ENCODE measurements around the gene NTRK3. TPM values are rescaled to one million over a fixed set of nuclear protein-coding genes. Genes with fewer than 3 reads are reported as not detected.

The NTRK3 gene
- total RNA-seq, 1 experiment from 2014 or later, result not detected

- H3K27ac ChIP-seq (ENCODE audit: low read length), result no peak overlapping the region
- DNase-seq, result no peak
- no peak for TF ChIP-seq EZH2phosphoT487 (IDR thresholded peaks at IDR 0.05; ENCODE audit: borderline replicate concordance, low read length)
- TF ChIP-seq CTCF (conservative IDR thresholded peaks at IDR 0.05; ENCODE audit: low read depth, low read length), result no peak
- TF ChIP-seq EZH2 (IDR thresholded peaks at IDR 0.05; ENCODE audit: low read length, unreplicated experiment), result no peak
- no peaks in the 10 kb centered on the region for H3K27me3 ChIP-seq (ENCODE audit: low read length)
- H3K4me3 ChIP-seq (ENCODE audit: low read length), result no peak overlapping the region
- H3K4me2 ChIP-seq (ENCODE audit: low read length), result no peak overlapping the region
- H4K20me1 ChIP-seq (ENCODE audit: low read length), result no peaks in the 10 kb centered on the region
- CTCF ChIA-PET, result no interaction called here
- POLR2A ChIA-PET (ENCODE audit: unreplicated experiment), result no interaction called here
- H3K9me3 ChIP-seq (ENCODE audit: low read length), result no peaks in the 10 kb centered on the region
- no peak overlapping the region for H2AFZ ChIP-seq (ENCODE audit: low read length)
- no peaks in the 10 kb centered on the region for H3K79me2 ChIP-seq (ENCODE audit: low read length)
- no TSS peak for BruUV-seq (replicated peaks)
- H3K9ac ChIP-seq (ENCODE audit: low read length), result no peak overlapping the region
- no peaks in the 10 kb centered on the region for H3K9me2 ChIP-seq (replicated peaks; ENCODE audit: low read length)
- intact Hi-C loops (cut with micrococcal nuclease), result no loop called here
- H3F3A ChIP-seq (ENCODE audit: low read length, unreplicated experiment), result no peaks in the 10 kb centered on the region
- H3K4me1 ChIP-seq (ENCODE audit: insufficient read depth, low read length), result no peaks in the 10 kb centered on the region
- ATAC-seq, result no peak
- H3K36me3 ChIP-seq (ENCODE audit: low read depth, low read length), result no peaks in the 10 kb centered on the region
Observed at GRCh38 chr15:88225461-88225860, 31.1 kb downstream of the NTRK3 start.

DNA sequence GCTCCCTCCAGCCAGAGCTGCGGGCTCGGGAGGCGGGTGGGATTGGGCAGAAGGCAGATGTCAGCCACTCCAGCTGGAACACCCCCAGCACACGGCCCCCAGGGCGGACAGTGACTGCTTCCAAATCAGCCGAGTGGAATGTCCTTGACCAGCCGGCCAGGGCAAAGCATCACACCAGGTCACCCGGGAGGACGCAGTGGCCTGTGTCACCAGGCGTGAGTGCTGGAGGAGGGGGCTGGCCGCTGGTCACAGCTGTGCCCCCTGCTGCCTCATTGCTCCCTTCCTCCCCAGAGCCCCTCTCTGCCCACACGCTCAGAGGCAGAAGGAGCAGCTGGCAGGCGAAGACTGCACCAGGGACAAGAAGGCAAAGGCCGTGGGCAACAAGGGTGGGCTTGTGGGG lies 33.5 kb downstream of the NTRK3 start:
- intact Hi-C loops (cut with micrococcal nuclease), result no loop called here
- Histone ChIP-seq H3K9me3 (ENCODE audit: low read length) (no peaks in the 10 kb centered on the region), H3K27me3 (ENCODE audit: low read length) (no peaks in the 10 kb centered on the region), H3K79me2 (ENCODE audit: low read length) (no peaks in the 10 kb centered on the region), H4K20me1 (ENCODE audit: low read length) (no peaks in the 10 kb centered on the region), H3K4me1 (ENCODE audit: insufficient read depth, low read length) (no peaks in the 10 kb centered on the region), H3K27ac (ENCODE audit: low read length) (no peak overlapping the region), H3K9ac (ENCODE audit: low read length) (no peak overlapping the region), H2AFZ (ENCODE audit: low read length) (no peak overlapping the region), H3K4me2 (ENCODE audit: low read length) (no peak overlapping the region), H3F3A (ENCODE audit: low read length, unreplicated experiment) (no peaks in the 10 kb centered on the region), H3K36me3 (ENCODE audit: low read depth, low read length) (no peaks in the 10 kb centered on the region), H3K9me2 (replicated peaks; ENCODE audit: low read length) (no peaks in the 10 kb centered on the region), H3K4me3 (ENCODE audit: low read length) (no peak overlapping the region)
- no peak for TF ChIP-seq EZH2phosphoT487 (IDR thresholded peaks at IDR 0.05; ENCODE audit: borderline replicate concordance, low read length)
- no peak for TF ChIP-seq CTCF (conservative IDR thresholded peaks at IDR 0.05; ENCODE audit: low read depth, low read length)
- TF ChIP-seq EZH2 (IDR thresholded peaks at IDR 0.05; ENCODE audit: low read length, unreplicated experiment), result no peak
- CTCF ChIA-PET, result no interaction called here
- no TSS peak for BruUV-seq (replicated peaks)
- ATAC-seq (no peak), DNase-seq (no peak)
- POLR2A ChIA-PET (ENCODE audit: unreplicated experiment), result no interaction called here

GRCh38 chr15:88221836-88222235 lies 34.7 kb downstream of the NTRK3 start:
- no peaks in the 10 kb centered on the region for H3K4me1 ChIP-seq (ENCODE audit: insufficient read depth, low read length)
- ChIA-PET POLR2A (ENCODE audit: unreplicated experiment) (no interaction called here), CTCF (no interaction called here)
- no peaks in the 10 kb centered on the region for H4K20me1 ChIP-seq (ENCODE audit: low read length)
- intact Hi-C loops (cut with micrococcal nuclease), result no loop called here
- no TSS peak for BruUV-seq (replicated peaks)
- no peak for DNase-seq
- no peak overlapping the region for H3K4me2 ChIP-seq (ENCODE audit: low read length)
- H3K9me3 ChIP-seq (ENCODE audit: low read length), result no peaks in the 10 kb centered on the region
- TF ChIP-seq CTCF (conservative IDR thresholded peaks at IDR 0.05; ENCODE audit: low read depth, low read length) (no peak), EZH2phosphoT487 (IDR thresholded peaks at IDR 0.05; ENCODE audit: borderline replicate concordance, low read length) (no peak), EZH2 (IDR thresholded peaks at IDR 0.05; ENCODE audit: low read length, unreplicated experiment) (no peak)
- H3K36me3 ChIP-seq (ENCODE audit: low read depth, low read length), result no peaks in the 10 kb centered on the region
- no peak overlapping the region for H3K27ac ChIP-seq (ENCODE audit: low read length)
- H3K9ac ChIP-seq (ENCODE audit: low read length), result no peak overlapping the region
- no peaks in the 10 kb centered on the region for H3K27me3 ChIP-seq (ENCODE audit: low read length)
- H3K79me2 ChIP-seq (ENCODE audit: low read length), result no peaks in the 10 kb centered on the region
- no peak overlapping the region for H3K4me3 ChIP-seq (ENCODE audit: low read length)
- H3K9me2 ChIP-seq (replicated peaks; ENCODE audit: low read length), result no peaks in the 10 kb centered on the region
- ATAC-seq, result no peak
- H3F3A ChIP-seq (ENCODE audit: low read length, unreplicated experiment), result no peaks in the 10 kb centered on the region
- no peak overlapping the region for H2AFZ ChIP-seq (ENCODE audit: low read length)

All from PC-3 (cell line).